Measurements from ENCODE around the gene PRDM5.
"Not testable (repeated sequence)": the region's sequence is repeated elsewhere in the genome, so short reads cannot be mapped to it uniquely, and the experiment has no call there.

PRDM5 gene

DNA sequence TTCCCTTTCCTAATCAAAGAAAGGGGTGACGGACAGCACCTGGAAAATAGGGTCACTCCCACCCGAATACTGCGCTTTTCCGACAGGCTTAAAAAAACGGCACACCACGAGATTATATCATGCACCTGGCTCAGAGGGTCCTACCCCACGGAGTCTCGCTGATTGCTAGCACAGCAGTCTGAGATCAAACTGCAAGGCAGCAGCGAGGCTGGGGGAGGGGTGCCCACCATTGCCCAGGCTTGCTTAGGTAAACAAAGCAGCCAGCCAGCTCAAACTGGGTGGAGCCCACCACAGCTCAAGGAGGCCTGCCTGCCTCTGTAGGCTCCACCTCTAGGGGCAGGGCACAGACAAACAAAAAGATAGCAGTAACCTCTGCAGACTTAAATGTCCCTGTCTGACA lies 180.9 kb downstream of the PRDM5 start:
- not testable (repeated sequence) for DNase-seq

DNA sequence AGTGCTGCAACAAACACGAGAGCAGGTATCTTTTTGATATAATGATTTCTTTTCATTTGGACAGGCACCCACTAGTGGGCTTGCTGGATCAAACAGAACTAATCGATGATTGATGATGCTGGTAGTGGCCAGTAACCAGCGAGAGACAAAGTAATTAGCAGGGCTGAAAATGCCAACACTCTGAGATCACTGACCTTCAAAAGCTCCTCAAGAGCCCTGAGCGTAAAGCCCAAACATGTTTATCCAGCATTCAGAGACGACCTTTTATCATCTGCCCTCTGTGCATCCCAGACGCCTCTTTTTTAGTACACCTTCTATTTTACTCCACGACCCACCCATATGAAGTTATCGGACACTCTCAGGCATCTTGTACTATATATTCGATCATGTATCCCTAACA lies 186.2 kb downstream of the PRDM5 start:
- no peak for DNase-seq

DNA sequence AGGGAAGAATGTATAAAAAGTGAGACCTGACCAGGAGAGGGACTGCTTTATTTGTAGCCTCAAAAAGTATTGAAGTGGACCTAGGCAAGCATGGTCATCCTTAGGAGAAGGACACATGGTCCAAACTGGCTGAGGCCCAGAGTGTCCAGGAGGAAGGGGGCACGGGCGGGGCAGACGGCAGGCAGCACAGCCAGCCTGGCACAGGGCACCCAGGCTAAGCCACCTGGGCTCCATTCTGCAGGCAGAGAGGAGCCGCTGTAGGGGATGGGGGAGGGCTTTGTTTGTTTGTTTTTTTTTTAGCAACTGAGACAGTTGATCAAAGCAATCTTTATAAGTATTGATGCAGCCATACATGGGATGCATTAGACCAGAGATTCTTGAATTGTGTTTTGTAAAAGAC lies 188.6 kb downstream of the PRDM5 start:
- no peak for DNase-seq

DNA sequence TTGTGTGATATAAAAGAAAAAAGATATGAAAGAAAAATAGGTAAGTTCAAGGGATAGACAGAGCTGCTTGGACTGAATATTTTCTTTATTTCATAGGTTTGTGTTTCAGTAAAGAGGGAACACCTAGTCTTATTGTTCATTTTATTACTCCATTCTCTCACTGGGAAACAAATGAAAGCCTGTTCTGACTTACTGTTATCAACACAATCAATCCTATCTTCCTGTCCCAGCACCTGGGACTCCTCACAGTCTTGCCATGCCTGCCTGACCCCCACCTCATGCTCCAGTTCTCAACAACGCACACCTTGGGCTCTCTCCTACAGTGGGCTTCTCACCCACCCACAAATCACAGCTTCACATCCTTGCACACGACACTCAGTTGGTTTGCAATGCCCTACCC lies 189.5 kb downstream of the PRDM5 start:
- no peak for DNase-seq

DNA sequence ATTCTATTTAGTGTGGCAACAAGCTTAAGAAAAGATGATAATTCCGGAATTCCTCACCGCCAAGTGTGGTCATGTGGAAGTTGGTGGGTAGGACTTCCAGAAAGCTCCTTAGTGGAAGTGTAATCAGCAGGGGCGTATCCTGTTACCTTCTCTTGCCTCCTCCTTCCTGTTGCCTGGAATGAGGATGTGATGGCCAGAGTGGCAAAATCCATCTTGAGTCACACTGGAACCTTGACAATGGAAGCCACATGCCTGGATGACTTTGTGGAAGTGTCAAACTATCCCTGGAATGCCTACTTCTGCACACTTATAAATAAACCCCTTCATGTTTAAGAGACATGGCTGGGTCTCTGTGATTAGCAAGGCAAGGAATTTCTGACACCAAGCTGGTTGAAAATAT lies 191.0 kb downstream of the PRDM5 start:
- DNase-seq = no peak

DNA sequence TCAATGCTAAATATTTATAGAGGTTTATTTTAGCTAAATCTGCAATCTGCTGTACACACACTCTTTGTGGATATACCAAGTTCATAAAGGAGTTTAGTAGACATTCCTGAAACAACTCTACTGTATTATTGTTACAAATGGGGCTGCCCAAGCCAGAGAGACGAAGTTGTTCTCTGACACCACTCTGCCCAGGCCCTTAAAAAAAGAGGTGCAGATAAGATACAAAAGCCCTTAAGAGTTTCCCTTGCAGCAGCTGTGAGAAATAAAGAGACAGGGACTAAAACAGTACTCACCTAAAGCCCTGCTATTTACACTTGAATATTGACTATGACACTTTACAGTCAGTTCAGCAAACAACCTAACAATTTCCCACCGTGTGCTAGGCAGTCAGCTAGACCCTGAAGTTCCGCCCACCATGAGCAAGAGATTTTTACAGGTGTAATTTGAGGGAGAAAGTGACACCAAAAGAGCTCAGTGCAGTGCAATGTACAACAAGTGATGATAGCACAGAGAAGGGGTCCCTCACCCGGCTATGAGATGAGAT lies 191.7 kb downstream of the PRDM5 start:
- no peak for DNase-seq

DNA sequence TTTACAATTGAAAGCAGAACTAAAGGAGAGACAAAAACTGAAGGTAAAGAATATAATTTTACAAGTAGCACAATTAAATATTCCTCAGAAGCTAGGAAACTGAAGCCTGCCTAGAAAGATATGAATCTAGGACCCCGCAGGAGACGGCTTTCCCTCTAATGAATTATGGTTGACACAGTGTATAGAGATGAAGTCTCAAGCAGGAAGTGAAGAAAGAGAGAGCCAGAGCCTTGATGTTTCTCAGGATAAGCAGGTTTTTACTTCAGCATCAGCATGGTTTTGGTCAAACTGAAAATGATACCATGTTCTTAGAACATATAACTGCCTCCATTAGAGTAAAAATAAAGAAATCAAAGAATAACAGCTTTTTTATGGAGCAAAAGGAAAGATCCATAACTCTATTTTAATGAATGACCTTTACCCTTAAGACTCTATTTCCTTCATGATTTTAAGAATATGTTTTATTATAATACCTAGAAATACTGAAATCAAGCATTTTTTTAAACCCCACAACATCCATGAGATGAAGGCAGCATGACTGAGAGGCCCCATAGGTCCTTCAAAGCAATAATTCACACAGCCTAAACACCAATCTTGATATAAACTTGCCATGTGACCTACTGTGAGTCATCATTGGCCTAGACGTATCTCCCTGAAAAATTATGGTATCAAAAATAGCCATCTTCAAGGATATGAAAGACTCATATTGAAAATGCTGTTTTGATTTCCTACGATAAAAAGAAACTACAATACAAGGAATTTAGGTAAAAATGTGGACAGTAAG lies 193.4 kb downstream of the PRDM5 start:
- no peak for DNase-seq

DNA sequence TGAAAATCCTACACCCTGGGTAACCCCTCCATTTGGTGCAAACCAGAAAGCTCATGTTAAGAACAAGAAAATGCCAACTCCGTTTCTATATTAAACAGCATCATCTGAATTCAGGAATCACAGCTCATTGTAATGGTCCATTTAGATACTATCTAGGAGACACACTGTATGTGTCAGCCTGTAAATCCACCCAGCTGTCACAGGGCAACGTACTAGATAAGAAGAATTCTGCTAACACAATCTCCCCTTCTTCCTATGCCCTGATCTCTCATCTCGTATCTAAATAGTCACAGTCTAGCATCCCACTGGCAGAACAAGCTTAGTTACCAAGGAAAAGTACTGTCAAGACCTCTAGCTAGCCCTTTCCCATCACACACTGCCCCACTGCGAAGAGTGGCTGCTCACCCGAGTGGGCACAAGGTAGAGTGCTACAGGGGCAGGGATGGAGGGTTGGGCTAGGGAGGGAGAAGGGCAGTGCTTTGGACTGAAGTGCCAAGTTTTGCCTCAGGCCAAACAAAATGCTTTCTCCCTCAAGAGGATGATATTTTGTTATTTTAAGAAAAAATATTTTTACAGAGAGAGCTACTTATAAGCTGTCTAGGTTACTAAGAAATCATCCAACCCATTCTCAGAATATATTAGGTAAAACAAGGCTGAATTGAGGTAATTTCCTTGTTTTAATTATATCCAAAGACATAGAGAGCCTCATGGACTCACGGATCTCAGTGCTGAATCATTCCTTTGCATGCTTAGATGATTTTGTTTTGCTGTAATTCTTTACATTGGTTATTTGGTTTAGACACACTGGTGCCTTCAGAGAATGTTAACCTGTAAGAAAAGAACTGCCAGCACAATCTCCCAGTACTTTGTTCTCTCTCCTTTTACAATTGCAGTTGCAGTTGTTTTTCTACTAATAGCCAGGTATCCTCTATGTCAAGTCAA lies 196.6 kb downstream of the PRDM5 start:
- DNase-seq = no peak

DNA sequence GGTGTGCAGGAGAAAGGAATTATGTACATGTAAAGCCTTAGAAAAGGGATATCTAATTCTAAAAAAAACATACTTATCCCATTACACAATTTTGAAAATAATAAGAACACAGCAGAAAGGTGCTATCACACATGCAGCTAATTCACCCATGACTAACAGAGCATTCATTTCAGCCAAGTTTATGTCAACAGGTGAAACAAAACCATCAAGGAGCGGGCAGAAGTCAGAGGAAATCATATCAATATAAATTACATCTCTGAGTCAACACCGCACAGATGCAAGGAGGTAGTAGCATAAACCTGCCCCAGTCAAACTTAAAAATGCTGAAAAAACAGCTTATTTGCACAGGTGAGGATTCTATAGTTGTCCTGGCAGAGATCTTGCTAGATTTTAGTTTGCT lies 197.9 kb downstream of the PRDM5 start:
- no peak for DNase-seq

DNA sequence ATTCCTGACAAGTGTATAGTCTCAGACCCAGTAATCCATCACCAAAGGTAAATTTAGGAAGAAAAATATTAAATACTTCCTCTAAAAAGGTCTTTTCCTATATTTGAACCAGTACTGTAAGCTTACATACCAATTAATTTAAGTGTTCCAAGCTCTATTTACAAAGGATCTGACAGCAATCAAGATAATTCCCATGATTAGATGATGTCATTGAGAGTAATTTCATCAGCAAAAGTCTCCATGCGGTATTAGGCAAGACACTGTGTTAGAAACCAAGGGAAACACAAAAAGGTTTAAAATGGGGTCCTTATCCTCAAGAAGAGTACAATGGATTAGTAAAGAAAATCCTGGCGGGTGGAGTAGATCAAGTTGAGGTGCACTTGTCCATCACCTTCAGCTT lies 198.5 kb downstream of the PRDM5 start:
- DNase-seq = no peak

DNA sequence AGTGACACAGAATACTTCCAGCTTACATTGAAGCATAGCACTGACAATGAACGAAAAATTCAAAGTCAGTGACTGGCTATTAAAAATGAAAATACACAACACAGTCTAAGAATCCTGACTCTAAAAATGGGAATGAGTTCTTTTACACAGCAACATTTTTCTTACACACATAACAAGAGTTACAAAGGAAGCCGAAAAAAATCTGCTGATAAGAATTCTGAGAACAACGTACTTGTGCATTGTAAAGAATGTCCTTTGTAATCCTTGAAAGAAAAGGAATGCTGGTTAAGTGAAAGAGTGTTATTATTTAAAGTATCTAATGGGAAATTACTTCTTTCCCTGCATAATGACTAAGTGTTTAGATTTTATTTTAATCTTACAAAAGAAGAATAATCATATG lies 199.4 kb downstream of the PRDM5 start:
- DNase-seq = no peak

DNA sequence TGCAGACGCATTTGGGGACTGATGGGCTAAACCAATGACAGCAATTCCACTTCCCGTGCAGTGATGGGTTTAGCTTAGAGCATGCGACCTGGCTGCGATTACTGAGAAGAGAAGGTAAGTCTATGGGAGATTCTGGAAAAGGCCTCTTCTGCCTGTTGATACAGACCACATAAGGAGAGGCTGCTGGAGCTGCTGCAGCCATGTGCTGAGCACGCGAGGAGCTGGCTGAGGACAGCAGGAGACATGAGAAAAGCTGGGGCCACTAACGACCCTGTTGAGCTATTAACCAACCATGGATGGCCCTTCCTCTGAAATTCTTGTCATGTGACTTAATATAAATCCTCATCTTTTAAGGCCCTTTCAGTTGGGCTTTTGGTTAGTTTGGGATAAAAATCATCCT lies 199.9 kb downstream of the PRDM5 start:
- no peak for DNase-seq

DNA sequence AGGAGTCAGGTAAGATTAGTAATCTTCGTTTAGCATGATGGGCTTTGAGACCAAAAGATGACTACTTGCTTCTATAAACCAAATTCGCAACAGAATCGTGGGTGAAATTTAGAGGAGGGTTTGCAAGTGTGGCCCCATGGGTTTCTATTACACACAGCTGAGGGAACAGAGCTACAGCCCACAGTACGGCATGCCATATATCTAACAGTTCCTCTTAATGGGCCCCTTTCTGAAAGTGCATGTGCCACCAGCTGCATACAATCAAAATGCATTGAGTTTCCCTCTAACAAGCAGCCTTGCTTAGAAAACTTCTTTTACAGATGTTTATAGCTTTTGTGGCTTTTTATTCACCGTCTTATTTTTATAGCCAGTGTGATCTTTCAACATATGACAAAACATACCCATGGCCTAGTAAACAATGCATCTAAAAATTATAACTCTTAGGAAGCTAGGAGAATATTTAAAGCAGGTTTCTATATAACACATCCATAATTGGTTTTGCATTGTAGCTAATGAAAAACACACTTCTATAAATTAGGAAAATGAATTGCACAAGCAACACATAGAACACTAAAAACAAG lies 202.1 kb downstream of the PRDM5 start:
- no peak for DNase-seq

DNA sequence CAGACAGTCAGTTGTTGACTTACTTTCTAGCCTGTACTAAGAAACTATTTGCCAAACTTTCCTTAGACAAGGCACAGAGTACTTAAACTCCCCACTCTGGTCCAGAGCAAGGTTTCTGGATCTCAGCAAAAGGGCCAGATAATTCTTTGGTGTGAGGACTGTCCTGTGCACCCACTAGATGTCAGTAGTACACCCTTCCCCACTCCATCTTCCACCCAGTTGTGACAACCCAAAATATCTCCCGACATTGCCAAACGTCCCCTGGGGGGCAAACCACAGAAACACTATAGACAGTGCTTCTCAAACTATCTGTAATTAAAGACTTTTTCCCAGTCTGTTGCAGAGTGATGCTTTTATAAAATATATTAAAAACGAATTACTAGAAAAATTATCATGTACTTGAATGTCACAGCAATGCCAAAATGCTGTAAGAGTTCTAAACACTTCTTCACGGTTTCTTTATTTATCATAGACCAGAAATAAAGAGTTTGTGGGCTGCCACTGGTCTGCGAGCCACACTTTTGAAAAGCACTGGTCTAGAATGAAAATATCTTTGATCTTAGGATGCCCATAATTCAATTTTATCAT lies 203.5 kb downstream of the PRDM5 start:
- no peak for DNase-seq

DNA sequence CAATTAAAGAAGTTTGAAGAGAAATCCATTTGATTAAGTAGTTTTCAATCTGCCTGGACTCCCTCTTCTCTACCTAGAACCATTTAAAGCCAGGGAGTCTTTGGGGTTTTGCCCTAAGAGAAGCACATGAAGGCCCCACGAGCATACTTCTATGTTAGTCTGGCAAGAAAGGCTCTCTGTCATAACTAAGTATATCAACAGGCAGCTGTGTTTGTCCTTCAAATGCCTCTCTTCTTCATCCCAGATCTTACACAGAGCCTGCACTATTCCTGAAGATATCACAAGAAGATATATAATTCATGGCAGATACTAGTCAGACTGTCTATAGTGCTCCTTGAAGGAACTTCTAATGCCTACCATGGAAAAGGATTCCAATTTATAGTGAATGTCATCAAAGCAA lies 206.2 kb downstream of the PRDM5 start:
- no peak for DNase-seq

DNA sequence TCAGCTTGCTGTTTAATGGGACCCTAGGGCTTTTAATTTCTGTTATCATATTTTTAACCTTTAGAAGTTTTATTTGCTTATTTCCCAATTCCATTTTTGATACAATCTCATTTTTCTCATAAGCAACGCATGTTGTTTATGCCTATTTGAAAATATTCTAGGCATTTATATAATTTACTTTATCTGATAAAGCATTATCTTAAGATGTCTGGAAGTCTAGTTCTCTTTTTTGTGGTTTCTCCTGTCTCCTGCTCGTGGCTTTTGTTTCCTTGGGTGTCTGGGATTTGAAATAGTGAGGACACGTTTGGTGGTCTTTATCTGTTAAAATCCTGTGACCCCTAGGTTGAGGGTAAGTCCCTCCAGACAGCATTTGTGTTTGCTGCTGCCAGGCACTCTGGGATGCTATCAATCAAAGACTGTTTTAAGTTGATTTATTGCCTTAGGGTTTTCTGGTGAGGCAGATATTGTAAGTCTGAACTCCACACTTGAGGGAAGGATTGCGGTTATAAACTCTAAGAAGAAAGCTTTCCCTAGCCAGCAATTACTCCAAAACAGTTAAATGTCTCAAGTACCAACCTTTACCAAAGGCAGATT lies 208.0 kb downstream of the PRDM5 start:
- no peak for DNase-seq

DNA sequence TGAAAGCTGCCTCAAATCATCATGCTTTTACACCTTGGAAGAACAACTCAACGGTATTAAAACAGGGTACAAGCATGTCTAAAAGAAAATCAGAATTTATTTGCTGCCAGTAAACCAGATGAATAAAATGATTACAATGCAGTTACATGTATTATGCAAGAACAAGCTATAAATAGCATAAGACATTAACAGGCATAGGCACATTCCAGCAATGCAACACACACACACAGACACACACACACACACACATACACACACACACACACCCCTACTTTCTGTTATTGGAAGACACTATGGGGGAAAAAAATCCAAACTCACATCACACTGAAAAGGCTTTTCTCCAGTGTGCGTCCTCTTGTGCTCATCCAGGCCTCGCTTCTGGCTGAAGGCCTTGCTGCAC lies 212.5 kb downstream of the PRDM5 start:
- no peak for DNase-seq

DNA sequence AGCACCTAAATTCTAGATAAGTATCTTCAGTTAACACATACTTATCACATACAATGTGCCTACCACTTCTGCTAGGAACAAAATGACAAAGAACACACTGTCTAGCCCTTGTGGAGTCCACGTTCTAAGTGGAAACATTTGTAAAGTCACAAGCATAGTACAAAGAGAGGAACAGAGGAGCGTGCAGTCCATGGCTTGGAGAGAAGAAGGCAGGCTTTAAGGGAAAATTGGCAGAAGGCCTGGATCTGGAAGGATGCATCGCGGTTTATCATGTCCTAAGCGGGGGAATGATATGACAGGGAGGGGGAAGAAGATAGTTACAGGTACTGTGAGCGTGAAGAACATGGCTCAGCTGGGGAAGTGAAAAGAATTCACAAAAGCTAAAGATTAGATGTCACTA lies 218.0 kb downstream of the PRDM5 start:
- no peak for DNase-seq

DNA sequence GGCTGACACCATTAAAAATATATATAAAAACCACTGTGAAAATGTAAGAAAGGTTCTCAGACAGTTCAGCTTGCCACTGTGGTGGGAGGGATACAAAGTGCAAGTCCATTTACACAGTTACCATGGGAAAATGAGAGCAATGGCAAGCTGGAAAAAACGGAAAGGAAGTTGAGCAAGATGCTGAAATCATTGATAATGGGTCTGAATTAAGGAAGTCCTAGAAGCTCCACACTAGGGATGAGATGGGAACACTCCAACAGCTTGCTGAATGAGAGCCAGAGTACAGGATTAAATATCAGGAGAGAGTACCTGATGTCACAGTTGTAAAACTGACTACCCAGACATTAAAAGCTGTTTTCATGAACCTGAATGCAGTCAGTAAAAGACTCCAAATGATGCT lies 218.6 kb downstream of the PRDM5 start:
- no peak for DNase-seq

DNA sequence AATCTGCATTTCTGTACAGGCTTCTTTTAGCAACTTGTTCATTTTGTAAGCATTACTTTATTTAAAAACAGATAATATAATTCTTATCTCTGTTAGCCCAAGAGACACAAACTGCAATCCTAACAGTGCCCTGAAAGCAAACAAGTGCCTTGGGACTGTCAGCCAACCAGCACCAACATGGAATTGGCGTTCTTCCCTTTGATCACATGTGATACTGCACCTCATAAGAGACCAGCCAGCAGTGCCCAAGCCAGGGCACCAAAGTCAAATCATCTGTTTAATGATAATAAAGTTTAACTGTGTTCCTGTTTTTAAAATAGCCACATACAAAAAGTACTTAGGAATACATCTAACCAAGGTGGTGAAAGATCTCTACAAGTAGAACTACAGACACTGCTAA lies 223.2 kb downstream of the PRDM5 start:
- DNase-seq = no peak

DNA sequence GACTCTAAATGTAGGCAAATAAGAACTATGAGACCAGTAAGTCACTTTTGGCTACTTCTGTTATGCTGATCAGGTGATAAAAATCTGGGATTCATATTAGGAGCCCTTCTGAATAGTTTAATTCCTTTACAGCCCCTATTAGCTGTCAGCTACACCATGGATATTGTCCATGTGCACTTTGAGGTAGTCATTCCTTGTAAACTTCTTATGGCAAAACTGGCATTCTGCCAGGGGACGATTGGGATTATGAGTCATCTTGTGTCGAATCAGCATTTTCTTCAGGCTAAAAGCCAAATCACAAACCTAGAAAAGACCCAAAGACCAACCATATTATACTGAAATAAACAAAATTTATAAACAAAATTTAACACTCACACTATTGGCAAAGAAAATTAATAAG lies 227.6 kb downstream of the PRDM5 start:
- DNase-seq = no peak

DNA sequence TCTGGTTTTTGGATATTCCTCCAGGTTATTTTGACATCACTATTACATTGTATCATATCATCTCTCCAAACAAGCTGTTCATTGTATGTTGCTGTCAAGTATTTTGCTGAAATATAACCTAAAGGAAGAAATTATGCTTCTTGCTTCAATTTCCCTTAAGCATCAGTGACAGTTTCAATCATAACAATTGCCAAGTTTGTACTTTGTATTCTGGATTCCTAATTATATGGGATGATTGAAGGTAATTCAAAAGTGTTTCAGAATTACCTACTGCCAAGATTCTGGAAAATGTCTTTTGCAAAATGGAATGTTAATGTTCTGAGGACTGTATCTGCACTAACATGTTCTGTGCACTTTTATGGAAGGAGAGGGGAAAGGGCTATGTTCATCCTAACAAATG lies 228.7 kb downstream of the PRDM5 start:
- no peak for DNase-seq

DNA sequence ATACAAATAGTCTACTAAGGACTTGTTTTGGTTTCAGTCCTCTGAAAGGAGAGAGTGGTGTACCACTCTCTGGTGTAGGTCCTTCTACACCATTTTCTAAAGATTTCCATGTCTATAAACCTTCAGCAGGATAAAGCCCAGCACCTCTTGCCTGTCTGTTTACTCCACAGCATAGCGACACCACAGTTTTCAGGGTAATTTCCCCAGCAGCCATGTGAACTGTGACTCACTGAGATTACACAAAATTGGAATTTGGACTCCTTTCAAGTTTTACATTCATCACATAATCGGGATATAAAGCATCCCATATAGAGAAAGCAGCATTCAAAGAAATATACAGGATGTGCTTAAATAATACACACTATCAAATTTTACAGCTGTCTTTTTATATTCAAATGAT lies 229.6 kb downstream of the PRDM5 start:
- no peak for DNase-seq
